T-cell (primary cell): Measurements from ENCODE around the gene KCNH2. TPM values are rescaled to one million over a fixed set of nuclear protein-coding genes. Genes with fewer than 3 reads are reported as not detected.

Experiments
- ATAC-seq, 4 experiments: fragments of 200-7000 bp in 3 of 4; fragments of 150-1000 bp in 1 of 4; cut with Tn5 transposase; replicated peaks in 1 of 4; 1 replicate in 3 of 4; 2 replicates in 1 of 4; pipeline ENCODE4 v1.10.0; 2021; ENCODE audit warnings: moderate library complexity in 3 of 4, mild to moderate bottlenecking in 2 of 4, moderate number of reproducible peaks in 1 of 4
- CTCF ChIA-PET, 2 donors: fragments of 300-600 bp; sonication (Branson Sonifier 250); formaldehyde crosslinking; loops; one replicate each; lab custom pipeline; 2022; ENCODE audit warnings: antibody characterized with exemption in 2 of 2; lab: Charles Lee
- POLR2A ChIA-PET, 2 donors: fragments of 300-600 bp; sonication (Branson Sonifier 250); formaldehyde crosslinking; loops; one replicate each; lab custom pipeline; 2022; ENCODE audit warnings: antibody characterized with exemption in 2 of 2; lab: Charles Lee
- DNase-seq, 35 experiments: peaks; one replicate each; pipeline versions ENCODE4 v3.0.0 to v3.0.0-alpha.2; 2013 to 2023
- H3K27ac ChIP-seq: one replicate; pipeline ENCODE4 v1.5.1; 2013; ENCODE audit warnings: low read length
- H3K27me3 ChIP-seq, 2 experiments: replicated peaks in 1 of 2; 1 replicate in 1 of 2; 2 replicates in 1 of 2; pipeline versions ENCODE4 v1.6.1 to v1.7.0; 2013; ENCODE audit warnings: low read length in 1 of 2, mixed read lengths in 1 of 2; ENCODE audit not compliant: control insufficient read depth in 2 of 2, insufficient read depth in 2 of 2; ENCODE audit errors: extremely low read depth in 1 of 2
- H3K36me3 ChIP-seq, 2 donors: 1 replicate in 1 of 2; 2 replicates in 1 of 2; pipeline versions ENCODE4 v1.6.1 to v1.7.0; 2013; ENCODE audit warnings: low read length in 1 of 2; ENCODE audit not compliant: control insufficient read depth in 2 of 2, insufficient read depth in 1 of 2; ENCODE audit errors: extremely low read depth in 1 of 2
- H3K4me1 ChIP-seq, 2 experiments: 1 replicate in 1 of 2; 2 replicates in 1 of 2; pipeline versions ENCODE4 v1.6.1 to v1.7.0; 2013; ENCODE audit warnings: low read length in 2 of 2, mixed read lengths in 1 of 2; ENCODE audit not compliant: insufficient read depth in 2 of 2, control insufficient read depth in 1 of 2; ENCODE audit errors: extremely low read depth in 1 of 2
- H3K4me3 ChIP-seq, 2 donors: 1 replicate in 1 of 2; 2 replicates in 1 of 2; pipeline versions ENCODE4 v1.5.1 to v1.7.0; 2013; ENCODE audit warnings: mild to moderate bottlenecking in 2 of 2, low read length in 1 of 2, moderate library complexity in 1 of 2; ENCODE audit not compliant: control insufficient read depth in 1 of 2; ENCODE audit errors: extremely low read depth in 1 of 2
- H3K9me3 ChIP-seq: 2 replicates; pipeline ENCODE4 v1.7.0; 2013
- H3K27ac Mint-ChIP-seq, 2 donors: one replicate each; pipeline ENCODE4 v1.8.0; 2020 to 2021; ENCODE audit warnings: mild to moderate bottlenecking in 2 of 2, mixed read lengths in 2 of 2
- H3K27me3 Mint-ChIP-seq, 2 donors: one replicate each; pipeline ENCODE4 v1.8.0; 2021 to 2022; ENCODE audit warnings: mixed read lengths in 2 of 2
- H3K36me3 Mint-ChIP-seq: one replicate; pipeline ENCODE4 v1.8.0; 2021; ENCODE audit warnings: mixed read lengths
- H3K4me1 Mint-ChIP-seq, 3 donors: one replicate each; pipeline ENCODE4 v1.8.0; 2020 to 2022; ENCODE audit warnings: mixed read lengths in 3 of 3, mild to moderate bottlenecking in 1 of 3
- H3K4me3 Mint-ChIP-seq, 3 donors: one replicate each; pipeline ENCODE4 v1.8.0; 2020 to 2022; ENCODE audit warnings: mild to moderate bottlenecking in 3 of 3, mixed read lengths in 3 of 3, moderate library complexity in 3 of 3
- H3K9me3 Mint-ChIP-seq, 3 donors: one replicate each; pipeline ENCODE4 v1.8.0; 2020 to 2022; ENCODE audit warnings: mixed read lengths in 3 of 3
- WGBS: methylation state at CpG from one replicate; pipeline ENCODE4 v1.1.5; 2013; ENCODE audit warnings: missing lambda C conversion rate; ENCODE audit not compliant: insufficient coverage; 5-methylcytosine and 5-hydroxymethylcytosine counted together
- total RNA-seq, 35 experiments: library from RNA in 6 of 35; stranded (reverse) in 6 of 35; fragments of 120-200 nt in 1 of 35; gene quantifications; one replicate each; pipeline versions ENCODE4 v1.2.1 to v1.2.4 and lab custom pipeline; 2013 to 2026

The KCNH2 gene
- total RNA-seq, 5 donors from 2014 or later (not counting 1 experiment from before 2014, with no cell fraction given) = 2.9 to 4.6 (median 3.0) TPM

GRCh38 chr7:150996376-150997074 is 18.4 kb upstream of the KCNH2 start:
- Histone ChIP-seq H3K4me1 (peaks cover 25 to 69% of the 10 kb centered on the region in 2 experiments), H3K36me3 (peaks cover 0 to 4% of the 10 kb centered on the region in 2 donors), H3K4me3 (no peak overlapping the region), H3K27ac (no peak overlapping the region), H3K9me3 (no peaks in the 10 kb centered on the region), H3K27me3 (peaks cover 0 to 30% of the 10 kb centered on the region in 2 experiments)
- peak overlapping the region in 1 of 3 donors; percentile 52 for H3K4me3 Mint-ChIP-seq
- no peaks in the 10 kb centered on the region for H3K36me3 Mint-ChIP-seq
- no peak overlapping the region for H3K27ac Mint-ChIP-seq
- POLR2A ChIA-PET = no interaction called here
- DNase-seq = no peak
- peaks cover 0 to 4% of the 10 kb centered on the region in 2 donors for H3K27me3 Mint-ChIP-seq
- peaks cover 41 to 55% (median 50%) of the 10 kb centered on the region in 3 donors for H3K4me1 Mint-ChIP-seq
- ATAC-seq = peak in 1 of 4 experiments; percentile 14
- no peaks in the 10 kb centered on the region for H3K9me3 Mint-ChIP-seq
- CTCF ChIA-PET = interaction anchor here in 1 of 2 donors (0.7 to 1.0 kb wide), 3 partner anchors 16 to 41 kb away, joined by 3 to 5 read pairs (median 4); no protein-coding TSS in a partner anchor
- 34% methylated on average over 20 of the region's 31 CpGs for WGBS

- Mint-ChIP-seq H3K4me1 (peaks cover 39 to 47% (median 40%) of the 10 kb centered on the region in 3 donors), H3K9me3 (peaks cover 5 to 15% (median 11%) of the 10 kb centered on the region in 3 donors), H3K4me3 (peak overlapping the region in 1 of 3 donors; percentile 62), H3K27ac (peak overlapping the region; percentile 69 to 80), H3K36me3 (peaks cover 11% of the 10 kb centered on the region), H3K27me3 (peaks cover 0 to 6% of the 10 kb centered on the region in 2 donors)
- CTCF ChIA-PET = interaction anchor here (0.5 to 1.2 kb wide), 7 partner anchors 9 to 24 kb away, joined by 3 to 4 read pairs (median 3); no protein-coding TSS in a partner anchor
- Histone ChIP-seq H3K4me1 (peaks cover 23 to 56% of the 10 kb centered on the region in 2 experiments), H3K27me3 (peaks cover 0 to 35% of the 10 kb centered on the region in 2 experiments), H3K36me3 (no peaks in the 10 kb centered on the region), H3K27ac (peak overlapping the region; percentile 56), H3K9me3 (no peaks in the 10 kb centered on the region), H3K4me3 (peak overlapping the region in 1 of 2 donors; percentile 19)
- WGBS = 64% methylated on average over 11 of the region's 19 CpGs
- ATAC-seq (no peak), DNase-seq (no peak)
- POLR2A ChIA-PET = interaction anchor here in 1 of 2 donors (0.5 to 0.6 kb wide), 2 partner anchors 66 to 429 kb away, joined by 3 to 4 read pairs; no protein-coding TSS in a partner anchor
Measured at GRCh38 chr7:150994838-150995510, 16.9 kb upstream of the KCNH2 start.

- H3K9me3 Mint-ChIP-seq = peaks cover 5 to 17% (median 14%) of the 10 kb centered on the region in 3 donors
- peak overlapping the region in 1 of 3 donors; percentile 62 for H3K4me3 Mint-ChIP-seq
- peaks cover 39 to 45% (median 40%) of the 10 kb centered on the region in 3 donors for H3K4me1 Mint-ChIP-seq
- peak overlapping the region in 1 of 2 donors; percentile 3 for H3K4me3 ChIP-seq
- no peaks in the 10 kb centered on the region for H3K9me3 ChIP-seq
- peak in 2 of 35 experiments; percentile 38 to 49 for DNase-seq
- ChIA-PET POLR2A (no interaction called here), CTCF (interaction anchor here (0.5 to 1.2 kb wide), 10 partner anchors 8 to 111 kb away, joined by 3 to 4 read pairs (median 3); no protein-coding TSS in a partner anchor)
- peaks cover 0 to 42% of the 10 kb centered on the region in 2 experiments for H3K27me3 ChIP-seq
- peaks cover 23 to 49% of the 10 kb centered on the region in 2 experiments for H3K4me1 ChIP-seq
- H3K27ac Mint-ChIP-seq = peak overlapping the region; percentile 77 to 80
- H3K27me3 Mint-ChIP-seq = peaks cover 0 to 6% of the 10 kb centered on the region in 2 donors
- peak; percentile 61 to 84 (median 74) for ATAC-seq
- 94% methylated on average over 4 of the region's 15 CpGs for WGBS
- peaks cover 11% of the 10 kb centered on the region for H3K36me3 Mint-ChIP-seq
- no peaks in the 10 kb centered on the region for H3K36me3 ChIP-seq
- H3K27ac ChIP-seq = peak overlapping the region; percentile 56
Measured at GRCh38 chr7:150994141-150994837, 16.2 kb upstream of the KCNH2 start.

GRCh38 chr7:150993511-150993910 is 15.4 kb upstream of the KCNH2 start:
- Mint-ChIP-seq H3K9me3 (peaks cover 5 to 17% (median 14%) of the 10 kb centered on the region in 3 donors), H3K4me3 (peak overlapping the region in 1 of 3 donors; percentile 62), H3K27me3 (peaks cover 0 to 6% of the 10 kb centered on the region in 2 donors), H3K27ac (peak overlapping the region in 1 of 2 donors; percentile 77), H3K36me3 (peaks cover 11% of the 10 kb centered on the region), H3K4me1 (peaks cover 36 to 45% (median 44%) of the 10 kb centered on the region in 3 donors)
- POLR2A ChIA-PET = no interaction called here
- Histone ChIP-seq H3K4me1 (peaks cover 23 to 48% of the 10 kb centered on the region in 2 experiments), H3K4me3 (no peak overlapping the region), H3K9me3 (no peaks in the 10 kb centered on the region), H3K36me3 (no peaks in the 10 kb centered on the region), H3K27ac (no peak overlapping the region), H3K27me3 (peaks cover 0 to 43% of the 10 kb centered on the region in 2 experiments)
- no peak for ATAC-seq
- CTCF ChIA-PET = interaction anchor here (0.5 to 1.1 kb wide), 3 partner anchors 16 to 112 kb away, joined by 3 read pairs; no protein-coding TSS in a partner anchor
- WGBS = 81% methylated on average over 6 of the region's 14 CpGs
- DNase-seq = no peak

- H3K27ac ChIP-seq = no peak overlapping the region
- Mint-ChIP-seq H3K9me3 (peaks cover 5 to 17% (median 14%) of the 10 kb centered on the region in 3 donors), H3K27me3 (peaks cover 0 to 6% of the 10 kb centered on the region in 2 donors), H3K36me3 (peaks cover 11% of the 10 kb centered on the region), H3K27ac (no peak overlapping the region), H3K4me3 (no peak overlapping the region), H3K4me1 (peaks cover 36 to 45% (median 44%) of the 10 kb centered on the region in 3 donors)
- H3K36me3 ChIP-seq = no peaks in the 10 kb centered on the region
- H3K4me1 ChIP-seq = peaks cover 25 to 48% of the 10 kb centered on the region in 2 experiments
- no peak overlapping the region for H3K4me3 ChIP-seq
- peak in 2 of 4 experiments; percentile 40 to 67 for ATAC-seq
- WGBS = no CpG with 5 or more reads among the region's 5 CpGs
- POLR2A ChIA-PET = interaction anchor here in 1 of 2 donors (0.7 kb wide), 1 partner anchor 27 kb away, joined by 3 read pairs; no protein-coding TSS in a partner anchor
- peak in 2 of 35 experiments; percentile 33 to 51 for DNase-seq
- no peaks in the 10 kb centered on the region for H3K9me3 ChIP-seq
- CTCF ChIA-PET = interaction anchor here in 1 of 2 donors (0.6 kb wide), 1 partner anchor 178 kb away, joined by 5 read pairs; no protein-coding TSS in a partner anchor
- peaks cover 0 to 41% of the 10 kb centered on the region in 2 experiments for H3K27me3 ChIP-seq
Measured at GRCh38 chr7:150992833-150993302, 14.7 kb upstream of the KCNH2 start.
